Measurements from ENCODE around the gene ISY1. TPM values are rescaled to one million over a fixed set of nuclear protein-coding genes. Genes with fewer than 3 reads are reported as not detected.
"Not testable (repeated sequence)": the region's sequence is repeated elsewhere in the genome, so short reads cannot be mapped to it uniquely, and the experiment has no call there.

ISY1 gene
- 10 to 100 TPM; 44.9 to 65.5 TPM for total RNA-seq

DNA sequence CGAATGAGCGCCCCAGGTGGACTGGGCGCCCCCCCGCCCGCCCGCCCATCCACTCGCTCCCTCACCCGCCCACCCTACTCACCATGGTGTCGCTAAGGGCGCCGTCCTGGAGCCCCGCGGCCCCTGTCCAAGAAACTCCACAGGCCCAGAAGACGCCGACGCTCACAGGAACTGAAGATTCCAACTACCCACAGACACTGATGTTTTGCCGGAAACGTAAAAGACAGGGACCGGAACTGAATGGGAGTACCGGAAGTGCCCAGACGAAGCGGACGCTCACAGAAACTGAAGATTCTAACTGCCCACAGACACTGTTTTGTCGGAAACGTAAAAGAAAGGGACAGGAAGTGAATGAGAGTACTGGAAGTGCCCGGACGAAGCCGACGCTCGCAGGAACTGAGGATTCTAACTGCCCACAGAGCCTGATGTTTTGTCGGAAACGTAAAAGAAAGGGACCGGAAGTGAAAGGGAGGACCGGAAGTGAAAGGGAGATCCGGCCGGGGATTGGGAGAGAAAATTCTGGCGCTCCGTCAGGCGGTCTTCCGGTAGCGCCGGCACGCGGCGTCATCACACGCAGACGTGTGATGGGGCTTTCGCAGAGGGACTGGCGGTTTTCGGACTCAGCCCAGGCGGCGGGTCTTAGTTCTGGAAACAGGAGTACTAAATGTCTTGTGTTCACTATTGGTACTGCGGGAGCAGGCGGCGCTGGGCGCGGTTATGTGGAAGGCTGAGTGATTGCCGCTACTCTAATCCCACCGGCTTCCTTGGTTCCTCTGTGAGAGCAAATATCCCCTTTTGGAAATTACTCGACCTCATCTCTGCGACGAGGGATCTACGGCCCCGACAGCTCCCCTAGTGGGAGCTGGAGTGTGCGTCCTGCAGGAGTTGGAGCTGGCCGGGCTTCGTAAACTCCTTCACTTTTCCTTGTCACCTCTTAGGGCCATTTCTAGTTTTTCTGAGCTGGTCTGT lies at the start of gene ISY1:
Gene ISY1, minus strand, starts transcription at position 173 of the 969 bp plus-strand sequence. Its CDS starts 88 bp downstream, at position 85.
- DNase-seq (peak; percentile 93), ATAC-seq (peak; percentile 81)
- ChIA-PET POLR2A (interaction anchor here (0.6 to 1.9 kb wide), 5 partner anchors 8 to 134 kb away, joined by 3 to 6 read pairs (median 3); partner anchors contain the start of gene CNBP), CTCF (interaction anchor here (0.6 to 3.7 kb wide), 28 partner anchors 10 to 316 kb away, joined by 3 to 49 read pairs (median 4); partner anchors contain the start of genes CFAP92, CNBP, COPG1 and RAB43)
- peak within 1 kb of the TSS; percentile 93 for H3K4me3 Mint-ChIP-seq
- peaks cover 15% of the 10 kb centered on the region for H3K36me3 Mint-ChIP-seq (ENCODE audit: low read depth)
- intact Hi-C loops (cut with DNase I, micrococcal nuclease), result loop anchor here (1.0 kb wide), 15 partner anchors 21 to 542 kb away; partner anchors contain the start of genes COPG1 (in 2 of the 2), ACAD9 (in 1 of the 2), CFAP92 (in 1 of the 2) and CNBP (in 1 of the 2)
- H3K4me1 Mint-ChIP-seq, result peaks cover 30% of the 10 kb centered on the region
- H3K9me3 Mint-ChIP-seq (ENCODE audit: low read depth), result no peaks in the 10 kb centered on the region
- no peaks in the 10 kb centered on the region for H3K27me3 Mint-ChIP-seq
- H3K27ac Mint-ChIP-seq, result peak within 1 kb of the TSS; percentile 98

DNA sequence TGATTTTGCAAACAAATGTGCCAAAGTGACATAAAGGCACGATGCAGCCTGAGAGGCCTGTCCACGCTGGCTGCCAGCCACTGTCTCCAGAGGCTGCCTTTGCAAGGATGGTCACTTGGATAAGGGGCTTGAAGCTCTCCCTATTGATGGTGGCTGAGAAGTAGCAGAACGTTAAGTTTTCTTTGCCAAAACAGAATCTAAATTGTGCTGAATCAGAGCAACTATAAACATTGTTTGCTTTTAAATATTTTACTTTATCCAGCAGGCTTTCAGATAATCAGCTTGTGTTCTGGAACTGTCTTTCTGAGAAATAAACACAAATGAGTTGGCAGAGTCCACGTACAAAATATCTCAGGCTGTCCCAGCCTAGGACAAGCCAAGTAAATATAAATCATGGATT lies 46.6 kb upstream of the ISY1 start:
- ATAC-seq (no peak), DNase-seq (no peak)
- intact Hi-C loops (cut with DNase I, micrococcal nuclease), result no loop called here
- ChIA-PET POLR2A (no interaction called here), CTCF (no interaction called here)
- Mint-ChIP-seq H3K4me3 (no peak overlapping the region), H3K4me1 (no peaks in the 10 kb centered on the region), H3K27me3 (no peaks in the 10 kb centered on the region), H3K27ac (no peak overlapping the region), H3K9me3 (ENCODE audit: low read depth) (no peaks in the 10 kb centered on the region), H3K36me3 (ENCODE audit: low read depth) (no peaks in the 10 kb centered on the region)

DNA sequence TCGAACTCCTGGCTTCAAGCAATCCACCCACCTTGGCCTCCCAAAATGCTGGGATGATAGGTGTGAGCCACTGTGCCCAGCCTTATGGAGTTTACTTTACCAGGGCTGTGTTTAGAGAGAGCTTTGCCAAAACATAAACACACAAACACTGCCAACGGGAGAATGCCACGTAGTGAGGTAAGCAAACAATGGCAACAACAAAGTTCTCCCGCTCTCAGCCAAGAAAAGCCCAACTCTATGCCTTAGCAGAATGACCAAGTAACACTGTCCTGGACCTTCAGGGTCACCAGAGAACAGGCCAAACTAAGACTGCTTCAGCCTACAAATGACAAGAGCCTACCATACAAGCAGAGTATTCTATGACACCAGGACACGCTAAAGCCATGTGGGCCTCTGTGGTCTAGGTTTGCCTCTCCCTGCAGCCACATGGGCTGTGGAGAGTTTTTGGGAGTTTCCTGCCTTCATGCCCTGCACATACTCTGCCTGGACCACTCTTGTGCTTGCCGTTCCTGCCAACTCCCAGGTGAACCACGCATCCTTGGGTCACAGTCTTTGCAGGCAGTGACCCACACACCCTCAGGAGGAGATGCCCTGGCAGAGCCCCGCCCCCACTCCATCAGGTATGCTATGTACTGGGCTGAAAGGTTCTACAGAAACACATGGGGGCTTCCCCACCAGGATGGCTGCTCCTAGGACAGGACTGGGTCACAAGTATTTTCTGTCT lies 44.4 kb upstream of the ISY1 start:
- no peak for ATAC-seq
- no peak overlapping the region for H3K27ac Mint-ChIP-seq
- no peaks in the 10 kb centered on the region for H3K9me3 Mint-ChIP-seq (ENCODE audit: low read depth)
- no peaks in the 10 kb centered on the region for H3K27me3 Mint-ChIP-seq
- no peaks in the 10 kb centered on the region for H3K36me3 Mint-ChIP-seq (ENCODE audit: low read depth)
- CTCF ChIA-PET, result interaction anchor here (0.8 to 1.0 kb wide), 2 partner anchors 41 to 44 kb away, joined by 3 read pairs; no protein-coding TSS in a partner anchor
- DNase-seq, result no peak
- H3K4me3 Mint-ChIP-seq, result no peak overlapping the region
- intact Hi-C loops (cut with DNase I, micrococcal nuclease), result no loop called here
- POLR2A ChIA-PET, result no interaction called here
- no peaks in the 10 kb centered on the region for H3K4me1 Mint-ChIP-seq

DNA sequence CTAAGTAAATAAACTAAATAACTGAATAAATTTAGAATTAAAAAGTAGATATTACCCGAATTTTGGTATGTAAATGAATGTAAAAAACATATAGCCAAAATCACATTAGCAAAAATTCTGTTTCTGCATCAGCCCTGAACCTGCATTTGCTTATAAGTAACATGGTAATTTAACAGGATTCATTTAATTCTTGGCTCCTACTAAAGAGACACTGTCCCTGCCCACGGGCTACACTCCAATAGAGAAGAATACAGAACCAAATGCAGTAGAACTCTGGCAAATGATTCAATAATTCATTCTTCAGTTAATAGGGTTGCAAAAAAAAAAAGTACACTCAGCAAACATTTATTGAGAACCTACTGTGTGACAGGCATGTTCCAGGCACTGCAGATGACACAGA lies 43.6 kb upstream of the ISY1 start:
- CTCF ChIA-PET, result interaction anchor here (0.8 kb wide), 1 partner anchor 43 kb away, joined by 3 read pairs; no protein-coding TSS in a partner anchor
- H3K27ac Mint-ChIP-seq, result no peak overlapping the region
- H3K27me3 Mint-ChIP-seq, result no peaks in the 10 kb centered on the region
- POLR2A ChIA-PET, result no interaction called here
- H3K36me3 Mint-ChIP-seq (ENCODE audit: low read depth), result no peaks in the 10 kb centered on the region
- ATAC-seq (no peak), DNase-seq (no peak)
- no peak overlapping the region for H3K4me3 Mint-ChIP-seq
- no peaks in the 10 kb centered on the region for H3K9me3 Mint-ChIP-seq (ENCODE audit: low read depth)
- intact Hi-C loops (cut with DNase I, micrococcal nuclease), result no loop called here
- H3K4me1 Mint-ChIP-seq, result no peaks in the 10 kb centered on the region

DNA sequence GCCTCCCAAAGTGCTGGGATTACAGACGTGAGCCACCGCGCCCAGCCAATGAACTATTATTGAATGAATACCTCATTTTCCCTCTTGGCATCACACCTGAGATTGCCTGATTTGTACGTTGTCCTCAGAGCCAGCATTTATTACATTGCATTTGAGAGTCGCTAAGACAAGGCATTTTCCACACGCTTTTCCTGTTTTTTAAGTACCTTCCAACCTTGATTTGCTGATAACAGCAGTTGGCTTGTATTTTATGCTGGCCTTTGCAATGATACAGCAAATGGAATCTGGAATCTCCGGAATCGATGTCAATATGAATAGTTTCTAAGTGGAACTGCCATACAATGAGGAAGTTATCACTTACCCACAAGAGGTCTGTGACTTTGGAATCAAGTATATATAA lies 38.5 kb upstream of the ISY1 start:
- no peak for DNase-seq
- CTCF ChIA-PET, result interaction anchor here (0.8 to 2.0 kb wide), 2 partner anchors 230 to 582 kb away, joined by 3 to 6 read pairs; no protein-coding TSS in a partner anchor
- intact Hi-C loops (cut with DNase I, micrococcal nuclease), result no loop called here

DNA sequence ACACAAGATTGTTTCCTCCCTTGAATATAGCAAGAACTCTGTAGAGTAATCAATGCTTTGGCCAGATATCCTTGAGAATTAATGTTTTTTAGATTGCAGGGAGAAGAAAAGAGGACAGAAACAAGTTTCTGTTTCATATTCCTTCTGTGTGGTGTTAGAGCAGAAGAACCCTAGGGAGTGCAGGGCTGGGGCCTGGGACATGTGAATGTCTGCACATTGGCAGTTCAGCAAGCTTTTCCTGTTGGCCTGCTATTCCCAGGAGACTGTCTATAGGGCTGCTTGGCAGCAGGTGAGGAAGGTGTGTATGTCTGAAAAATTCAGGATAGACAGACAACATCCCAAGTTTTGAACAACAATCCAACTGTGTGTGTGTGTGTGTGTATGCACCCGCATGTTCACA lies 36.5 kb upstream of the ISY1 start:
- H3K27me3 Mint-ChIP-seq, result no peaks in the 10 kb centered on the region
- intact Hi-C loops (cut with DNase I, micrococcal nuclease), result no loop called here
- no peak for ATAC-seq
- no peak overlapping the region for H3K4me3 Mint-ChIP-seq
- no peaks in the 10 kb centered on the region for H3K9me3 Mint-ChIP-seq (ENCODE audit: low read depth)
- H3K4me1 Mint-ChIP-seq, result peaks cover 8% of the 10 kb centered on the region
- no peak for DNase-seq
- CTCF ChIA-PET, result no interaction called here
- POLR2A ChIA-PET, result interaction anchor here (1.2 kb wide), 1 partner anchor 12 kb away, joined by 3 read pairs; no protein-coding TSS in a partner anchor
- no peaks in the 10 kb centered on the region for H3K36me3 Mint-ChIP-seq (ENCODE audit: low read depth)
- no peak overlapping the region for H3K27ac Mint-ChIP-seq

More for the DNA sequence above, 38.5 kb upstream of the ISY1 start:
- no peaks in the 10 kb centered on the region for H3K36me3 Mint-ChIP-seq (ENCODE audit: low read depth)
- H3K27ac Mint-ChIP-seq, result no peak overlapping the region
- H3K9me3 Mint-ChIP-seq (ENCODE audit: low read depth), result no peaks in the 10 kb centered on the region
- POLR2A ChIA-PET, result no interaction called here
- no peak overlapping the region for H3K4me3 Mint-ChIP-seq
- H3K4me1 Mint-ChIP-seq, result peaks cover 8% of the 10 kb centered on the region
- ATAC-seq, result no peak
- H3K27me3 Mint-ChIP-seq, result no peaks in the 10 kb centered on the region

DNA sequence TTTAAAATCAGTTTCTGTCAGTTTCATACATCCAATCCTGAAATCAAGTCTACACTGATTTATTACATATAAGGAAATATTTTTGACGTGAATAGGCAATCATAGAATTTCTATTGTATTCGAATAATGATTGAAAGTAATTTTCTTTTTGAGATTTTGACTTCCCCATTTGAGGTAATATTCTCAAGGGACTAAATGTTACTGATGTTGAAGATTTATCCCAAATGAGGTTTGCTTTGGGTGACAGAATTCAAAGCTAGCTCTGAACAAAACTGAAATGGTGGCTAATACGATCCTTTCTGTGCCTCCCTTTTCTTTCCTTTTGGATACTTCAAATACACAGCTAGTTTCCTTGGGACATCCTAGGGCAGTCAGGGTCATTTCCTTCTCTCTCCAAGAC lies 35.7 kb upstream of the ISY1 start:
- Mint-ChIP-seq H3K27me3 (no peaks in the 10 kb centered on the region), H3K36me3 (ENCODE audit: low read depth) (no peaks in the 10 kb centered on the region), H3K9me3 (ENCODE audit: low read depth) (no peaks in the 10 kb centered on the region), H3K4me1 (peaks cover 8% of the 10 kb centered on the region), H3K27ac (no peak overlapping the region), H3K4me3 (no peak overlapping the region)
- ATAC-seq (no peak), DNase-seq (no peak)
- ChIA-PET POLR2A (interaction anchor here (1.2 kb wide), 1 partner anchor 11 kb away, joined by 3 read pairs; no protein-coding TSS in a partner anchor), CTCF (interaction anchor here (0.6 to 1.3 kb wide), 3 partner anchors 27 to 65 kb away, joined by 3 read pairs; no protein-coding TSS in a partner anchor)
- intact Hi-C loops (cut with DNase I, micrococcal nuclease), result no loop called here

DNA sequence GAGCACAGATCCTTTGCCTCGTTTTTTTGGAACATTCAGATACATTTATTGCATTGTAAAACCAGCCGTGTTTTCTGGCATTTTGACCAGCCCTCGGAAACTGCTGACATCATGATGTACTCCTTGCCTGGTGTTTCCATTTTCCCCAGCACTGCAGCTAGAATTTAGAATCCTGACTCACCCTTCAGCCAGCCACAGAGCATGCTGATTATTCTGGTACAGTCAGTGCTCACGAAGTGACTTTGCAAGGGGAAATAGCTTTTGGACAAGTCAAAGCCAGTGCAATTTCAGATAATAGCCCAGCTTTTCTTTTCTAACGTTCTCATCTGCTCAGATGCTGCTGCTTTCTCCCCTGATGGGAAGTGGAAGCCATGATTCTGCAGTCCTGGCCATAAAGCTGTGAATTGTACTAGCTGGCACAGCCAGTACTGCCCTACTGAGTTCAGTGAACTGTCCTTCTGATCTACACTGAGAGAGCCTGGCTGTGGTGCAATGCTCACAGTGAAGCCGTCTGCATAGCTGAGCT lies 34.9 kb upstream of the ISY1 start:
- CTCF ChIA-PET, result interaction anchor here (1.0 to 1.3 kb wide), 2 partner anchors 28 to 64 kb away, joined by 3 read pairs; no protein-coding TSS in a partner anchor
- H3K36me3 Mint-ChIP-seq (ENCODE audit: low read depth), result no peaks in the 10 kb centered on the region
- POLR2A ChIA-PET, result interaction anchor here (0.7 kb wide), 1 partner anchor 10 kb away, joined by 3 read pairs; no protein-coding TSS in a partner anchor
- no peaks in the 10 kb centered on the region for H3K27me3 Mint-ChIP-seq
- no peaks in the 10 kb centered on the region for H3K9me3 Mint-ChIP-seq (ENCODE audit: low read depth)
- ATAC-seq (peak; percentile 83), DNase-seq (peak; percentile 28)
- H3K4me3 Mint-ChIP-seq, result no peak overlapping the region
- peaks cover 8% of the 10 kb centered on the region for H3K4me1 Mint-ChIP-seq
- no peak overlapping the region for H3K27ac Mint-ChIP-seq
- intact Hi-C loops (cut with DNase I, micrococcal nuclease), result no loop called here

DNA sequence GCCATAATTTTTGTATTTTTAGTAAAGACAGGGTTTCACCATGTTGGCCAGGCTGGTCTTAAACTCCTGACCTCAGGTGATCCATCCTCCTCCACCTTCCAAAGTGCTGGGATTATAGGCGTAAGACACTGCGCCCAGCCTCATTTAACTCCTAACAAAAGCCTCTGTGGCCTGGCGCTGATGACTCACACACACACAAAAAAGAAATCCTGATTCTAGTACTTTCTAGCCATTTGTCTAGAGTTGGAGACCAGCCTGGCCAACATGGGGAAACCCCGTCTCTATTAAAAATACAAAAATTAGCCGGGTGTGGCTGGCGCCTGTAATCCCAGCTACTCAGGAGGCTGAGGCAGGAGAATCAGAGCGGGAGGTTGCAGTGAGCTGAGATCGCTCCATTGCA lies 28.9 kb upstream of the ISY1 start:
- ATAC-seq; H3K27me3 Mint-ChIP-seq; H3K36me3 Mint-ChIP-seq (ENCODE audit: low read depth); H3K27ac Mint-ChIP-seq; POLR2A ChIA-PET; DNase-seq; H3K9me3 Mint-ChIP-seq (ENCODE audit: low read depth); H3K4me3 Mint-ChIP-seq: not testable (repeated sequence)
- H3K4me1 Mint-ChIP-seq, result peaks cover 10% of the 10 kb centered on the region
- intact Hi-C loops (cut with DNase I, micrococcal nuclease), result loop anchor here in 1 of 2 experiments (10.0 kb wide), 1 partner anchor 1135 kb away; the partner anchor contains the start of gene SEC61A1
- CTCF ChIA-PET, result interaction anchor here (0.7 kb wide), 1 partner anchor 62 kb away, joined by 3 read pairs; no protein-coding TSS in a partner anchor

DNA sequence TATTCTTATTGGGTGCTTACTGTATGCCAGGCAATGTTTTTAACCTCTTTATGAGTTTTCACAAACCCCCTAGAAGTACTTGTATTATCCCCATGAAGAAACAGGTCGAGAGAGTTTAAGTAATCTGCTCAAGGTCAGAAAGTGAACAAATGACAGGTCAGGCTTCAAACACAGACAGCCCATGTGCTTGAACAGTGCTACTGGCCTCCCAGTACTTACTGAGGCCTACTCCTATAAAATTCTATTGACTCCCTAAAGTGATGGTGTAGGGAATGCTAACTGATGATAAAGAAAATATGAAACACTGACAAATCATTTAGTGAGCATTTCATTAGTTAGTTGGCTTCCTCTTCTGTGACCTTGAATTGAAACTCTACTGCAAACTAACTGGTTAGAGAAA lies 27.0 kb upstream of the ISY1 start:
- POLR2A ChIA-PET, result no interaction called here
- DNase-seq, result no peak
- H3K36me3 Mint-ChIP-seq (ENCODE audit: low read depth), result peaks cover 6% of the 10 kb centered on the region
- no peak overlapping the region for H3K27ac Mint-ChIP-seq
- CTCF ChIA-PET, result interaction anchor here (1.2 to 2.8 kb wide), 2 partner anchors 57 to 58 kb away, joined by 7 to 26 read pairs; no protein-coding TSS in a partner anchor
- no peak overlapping the region for H3K4me3 Mint-ChIP-seq
- peaks cover 10% of the 10 kb centered on the region for H3K4me1 Mint-ChIP-seq
- intact Hi-C loops (cut with DNase I, micrococcal nuclease), result loop anchor here in 1 of 2 experiments (10.0 kb wide), 1 partner anchor 1133 kb away; the partner anchor contains the start of gene SEC61A1
- no peaks in the 10 kb centered on the region for H3K27me3 Mint-ChIP-seq
- H3K9me3 Mint-ChIP-seq (ENCODE audit: low read depth), result no peaks in the 10 kb centered on the region
- no peak for ATAC-seq
